GM19328 (cell line): ENCODE results near the gene ACY1.

Source experiments
- ATAC-seq: cut with Tn5 transposase; IDR thresholded peaks from one replicate; pipeline ENCODE4 v1.9.1; 2021; ENCODE audit warnings: mild to moderate bottlenecking, moderate library complexity; ENCODE audit not compliant: unreplicated experiment

Gene ACY1

DNA sequence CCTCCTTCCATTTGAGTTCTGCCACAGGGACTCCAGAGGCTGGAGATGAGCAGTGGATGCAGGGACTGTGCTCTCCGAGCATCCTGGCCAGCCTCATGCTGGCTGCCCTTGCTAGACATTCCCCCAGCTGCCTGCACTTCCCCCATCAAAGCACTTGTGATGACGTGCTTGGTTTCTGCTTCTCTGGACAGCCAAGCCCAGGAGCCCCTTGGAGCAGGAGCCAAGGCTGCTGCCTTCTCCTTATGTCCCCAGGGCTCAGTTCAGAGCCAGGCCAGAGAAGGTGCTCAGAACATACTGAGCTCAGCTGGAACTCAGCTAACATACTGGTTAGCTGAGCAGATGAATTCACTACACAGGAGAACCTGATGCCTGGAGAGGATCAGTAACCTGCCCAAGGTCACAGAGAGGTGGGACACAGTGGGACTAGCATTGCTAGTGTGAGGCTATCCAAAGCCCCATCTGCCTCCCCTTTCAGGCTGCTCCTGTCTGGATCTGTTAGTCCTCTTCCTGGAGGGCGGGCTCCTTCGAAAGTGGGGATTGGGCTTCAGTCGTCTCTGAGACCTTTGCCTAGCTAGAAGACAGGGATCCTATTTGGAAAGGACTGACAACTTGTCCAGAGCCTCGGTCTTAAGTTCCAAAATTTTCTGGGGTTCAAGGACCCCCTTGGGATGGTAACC lies 20.3 kb upstream of the ACY1 start:
- no peak for ATAC-seq

GRCh38 chr3:51963951-51964451 lies 19.3 kb upstream of the ACY1 start:
- no peak for ATAC-seq

- ATAC-seq, result no peak
These were observed 18.8 kb upstream of the ACY1 start for GRCh38 chr3:51964521-51964920.

DNA sequence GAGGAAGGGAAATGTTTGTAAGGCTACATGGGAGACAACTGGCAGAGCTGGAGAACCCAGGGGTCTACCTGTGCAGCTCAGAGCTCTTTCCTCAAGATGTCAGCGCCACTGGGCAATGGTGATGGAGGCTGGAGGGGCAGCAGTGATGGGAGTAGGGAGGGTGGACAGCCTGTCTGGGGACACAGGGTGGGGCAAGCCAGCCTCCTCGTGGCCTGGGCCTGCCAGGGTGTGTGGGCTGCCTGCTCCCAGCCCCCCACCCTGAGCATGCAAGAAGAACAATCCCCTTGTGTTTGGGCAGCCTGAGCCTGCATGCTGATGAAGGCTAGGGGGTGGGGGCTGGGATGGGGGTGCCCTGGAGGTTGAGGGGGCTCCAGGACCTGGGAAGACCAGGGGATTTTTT lies 17.3 kb upstream of the ACY1 start:
- ATAC-seq, result no peak

GRCh38 chr3:51966486-51966885 lies 16.8 kb upstream of the ACY1 start:
- ATAC-seq, result no peak

DNA sequence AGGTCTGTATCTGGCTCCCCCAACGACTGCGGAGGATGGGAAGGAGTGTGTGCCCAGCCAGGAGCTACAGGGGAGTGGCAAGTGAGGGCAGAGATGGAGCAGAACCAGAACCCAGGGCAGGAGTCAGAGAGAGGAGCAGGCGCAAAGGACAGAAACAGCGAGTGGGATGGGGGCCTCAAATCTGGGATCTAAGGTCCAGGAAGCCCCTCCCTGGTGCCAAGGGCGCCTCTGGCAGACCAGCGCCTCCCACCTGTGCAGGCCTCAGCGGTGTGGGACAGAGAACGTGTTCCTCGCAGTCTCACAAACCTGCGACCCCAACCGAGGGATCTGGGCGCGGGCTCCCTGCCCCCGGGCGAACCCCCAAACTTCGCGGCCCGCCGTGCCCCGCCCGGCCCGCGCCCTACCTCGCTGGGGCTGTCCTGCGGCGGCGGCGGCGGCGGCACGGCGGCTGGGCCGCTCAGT lies 16.4 kb upstream of the ACY1 start:
- ATAC-seq, result no peak

GRCh38 chr3:51967384-51968169 lies 15.8 kb upstream of the ACY1 start, which contains the start of gene PCBP4:
Gene PCBP4, minus strand, starts transcription at chr3:51967454. Its CDS starts 6,214 bp downstream, at chr3:51961240.
- no peak for ATAC-seq

- ATAC-seq, result no peak
These were observed 15.1 kb upstream of the ACY1 start for GRCh38 chr3:51968170-51968775.

DNA sequence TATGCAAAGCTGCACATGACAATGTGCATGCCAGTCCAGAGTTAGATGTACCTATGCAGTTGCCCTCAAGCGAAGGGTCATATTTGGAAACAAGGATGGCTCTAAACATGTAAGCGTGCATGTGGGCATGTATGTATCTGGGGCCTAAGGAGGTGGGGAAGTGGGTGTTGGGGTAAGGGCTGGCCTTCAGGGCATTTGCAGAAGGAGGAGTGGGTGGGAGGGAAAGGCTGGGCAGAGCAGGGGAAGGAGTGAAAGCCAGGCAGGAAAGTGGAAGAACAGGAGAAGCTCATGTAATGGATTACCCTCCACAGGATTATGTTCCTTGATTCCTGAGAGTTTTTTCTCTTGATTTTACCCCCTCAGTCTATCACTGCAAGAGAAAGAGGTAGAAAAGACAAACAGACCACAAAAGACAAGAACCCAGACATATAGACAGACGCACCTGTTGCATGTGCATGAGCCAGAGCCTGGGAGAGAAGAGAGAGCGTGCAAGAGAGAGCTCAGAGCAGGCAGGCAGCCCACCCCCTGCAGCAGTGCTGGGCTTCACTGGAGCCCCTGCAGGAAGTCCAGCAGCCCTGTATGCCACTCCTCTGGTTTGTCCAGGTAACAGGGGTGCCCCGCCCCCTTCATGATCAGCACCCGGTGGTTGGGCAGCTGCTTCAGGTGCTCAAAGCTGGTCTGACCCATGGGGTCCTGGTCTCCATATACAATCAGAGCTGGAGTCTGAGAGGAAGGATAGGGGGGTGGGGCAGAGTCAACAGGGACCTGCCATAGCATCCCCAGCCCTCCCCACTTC lies 14.3 kb upstream of the ACY1 start:
- ATAC-seq, result no peak

- ATAC-seq, result no peak
These were observed 13.5 kb upstream of the ACY1 start for GRCh38 chr3:51969841-51970240.

DNA sequence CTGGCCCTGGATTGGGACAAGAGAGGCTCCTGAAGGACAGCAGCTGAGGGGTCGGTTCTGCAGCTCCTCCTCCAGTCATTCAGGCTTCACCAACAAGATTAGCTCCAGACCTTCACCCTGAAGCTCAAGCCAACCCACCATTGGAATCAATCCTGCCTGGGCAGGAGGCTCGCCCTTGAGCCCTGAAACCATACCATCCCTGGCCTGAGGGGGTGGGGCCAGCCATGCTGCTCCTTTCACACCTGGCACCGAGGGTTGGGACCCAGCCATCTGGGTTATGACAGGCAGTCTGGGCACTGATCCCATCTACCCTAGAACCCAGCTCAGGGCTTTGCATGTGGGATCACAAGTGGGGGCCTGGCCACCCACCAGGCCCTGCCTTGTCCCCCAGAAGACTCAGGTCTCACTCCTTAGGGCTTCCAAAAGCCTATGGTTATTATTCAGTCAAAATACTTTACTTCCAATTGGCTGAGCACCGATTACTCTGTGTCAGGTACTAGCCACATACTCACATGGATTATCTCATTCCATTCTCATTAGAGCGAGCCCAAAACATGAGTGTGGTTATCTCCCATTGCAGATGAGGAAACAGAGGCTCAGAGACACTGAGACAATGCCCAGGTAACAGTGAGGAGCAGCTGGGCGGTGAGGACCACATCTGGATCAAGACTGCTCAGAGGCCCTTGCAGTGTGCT lies 12.6 kb upstream of the ACY1 start:
- no peak for ATAC-seq

- no peak for ATAC-seq
These were observed 12.0 kb upstream of the ACY1 start for GRCh38 chr3:51971350-51971749.

DNA sequence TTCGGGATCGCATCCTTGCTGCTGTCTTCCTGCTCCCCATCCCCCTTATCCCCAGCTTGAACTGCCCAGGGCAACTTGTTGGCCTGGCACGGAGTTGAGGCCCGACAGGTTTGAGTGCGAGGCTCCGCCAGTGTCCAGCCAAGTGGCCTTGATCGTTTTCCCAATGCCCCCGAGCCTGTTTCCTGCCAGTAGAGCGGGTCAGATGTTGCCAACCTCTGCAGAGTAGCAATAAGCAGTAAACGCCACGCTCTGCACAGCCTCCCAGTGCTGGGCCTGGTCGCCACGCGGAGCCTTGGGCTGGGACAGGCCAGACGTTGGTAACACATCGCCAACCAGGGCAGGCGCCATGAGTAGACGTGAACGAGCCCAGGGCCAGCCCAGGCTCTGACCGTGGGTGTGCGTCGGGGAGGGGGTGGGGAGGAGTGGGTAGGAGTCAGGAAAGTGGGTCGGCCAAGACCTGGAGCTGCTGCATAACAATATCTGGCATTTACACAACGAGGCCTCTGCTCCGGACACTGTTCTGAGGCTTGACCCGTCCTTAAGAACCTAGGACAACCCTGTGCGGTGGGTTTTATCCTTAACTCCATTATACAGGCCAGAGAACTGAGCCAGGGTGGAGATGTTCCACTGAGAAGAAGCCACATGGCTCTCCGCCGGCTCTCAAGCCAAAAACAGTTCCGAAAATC lies 8.9 kb upstream of the ACY1 start:
- no peak for ATAC-seq

GRCh38 chr3:51974963-51975851 lies 8.1 kb upstream of the ACY1 start, which contains the start of gene ABHD14A:
Gene ABHD14A, plus strand, starts transcription at chr3:51975064. Its CDS starts 72 bp downstream, at chr3:51975136.
- no peak for ATAC-seq

DNA sequence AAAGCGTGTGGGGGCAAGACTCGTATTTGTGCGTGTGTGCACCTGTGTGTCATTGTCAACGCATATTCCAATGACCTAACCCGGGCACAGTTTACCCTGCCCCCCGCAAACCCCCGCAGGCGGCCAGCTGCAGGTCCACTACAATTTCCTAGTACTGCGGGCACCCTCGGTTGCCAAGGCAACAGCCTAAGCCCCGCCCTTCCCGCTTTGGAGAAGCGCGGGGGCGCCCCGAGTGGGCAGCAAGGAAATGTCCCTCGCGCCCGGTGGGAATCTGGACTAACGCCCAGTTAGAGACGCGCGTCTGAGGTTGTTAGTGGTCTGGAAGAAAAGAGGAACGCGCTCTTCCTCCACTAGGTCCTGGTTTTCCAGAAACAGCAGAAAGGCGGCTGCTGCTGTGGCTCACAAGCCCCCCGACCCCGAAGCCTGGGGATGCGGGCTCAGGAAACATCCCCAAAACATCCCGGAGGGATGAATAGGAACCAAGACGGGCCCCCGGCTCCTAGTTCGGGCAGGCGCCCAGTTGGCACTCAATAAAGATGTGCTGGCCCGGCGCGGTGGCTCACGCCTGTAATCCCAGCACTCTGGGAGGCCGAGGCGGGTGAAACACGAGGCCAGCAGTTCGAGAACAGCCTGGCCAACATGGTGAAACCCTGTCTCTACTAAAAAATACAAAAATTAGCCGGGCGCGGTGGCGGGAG lies 7.3 kb upstream of the ACY1 start:
- ATAC-seq, result no peak

- ATAC-seq, result no peak
These were observed 5.7 kb upstream of the ACY1 start for GRCh38 chr3:51977446-51978142.

- no peak for ATAC-seq
These were observed 5.2 kb upstream of the ACY1 start for GRCh38 chr3:51978143-51978502.
